ENCODE results near the gene SPAAR.

Gene SPAAR

GRCh38 chr9:35909274-35909673, at the start of gene SPAAR:
Gene SPAAR (plus strand): TSS chr9:35909490. CDS start chr9:35910464, 974 bp downstream.
- Histone ChIP-seq H3K4me1 (ENCODE audit: insufficient read depth, low read length) (peaks cover 23% of the 10 kb centered on the region), H3K27me3 (ENCODE audit: insufficient read depth, low read length) (no peaks in the 10 kb centered on the region), H3K36me3 (ENCODE audit: insufficient read depth, low read length) (no peaks in the 10 kb centered on the region), H2AFZ (ENCODE audit: low read depth, low read length) (peak within 1 kb of the TSS; percentile 44), H3K4me3 (ENCODE audit: low read length) (no peak within 1 kb of the TSS), H3K9me3 (ENCODE audit: low read length) (no peaks in the 10 kb centered on the region)

- Histone ChIP-seq H3K27me3 (ENCODE audit: insufficient read depth, low read length) (no peaks in the 10 kb centered on the region), H2AFZ (ENCODE audit: low read depth, low read length) (no peak overlapping the region), H3K36me3 (ENCODE audit: insufficient read depth, low read length) (peaks cover under 1% of the 10 kb centered on the region)
Measured at GRCh38 chr9:35859990-35860339, 49.3 kb upstream of the SPAAR start.

GRCh38 chr9:35861161-35861897, 48.0 kb upstream of the SPAAR start:
- H2AFZ ChIP-seq (ENCODE audit: low read depth, low read length) = no peak overlapping the region
- no peaks in the 10 kb centered on the region for H3K4me1 ChIP-seq (ENCODE audit: insufficient read depth, low read length)
- no peaks in the 10 kb centered on the region for H3K36me3 ChIP-seq (ENCODE audit: insufficient read depth, low read length)
- H3K27me3 ChIP-seq (ENCODE audit: insufficient read depth, low read length) = no peaks in the 10 kb centered on the region
- H3K9me3 ChIP-seq (ENCODE audit: low read length) = no peaks in the 10 kb centered on the region
- H3K4me3 ChIP-seq (ENCODE audit: low read length) = no peak overlapping the region

More at GRCh38 chr9:35859990-35860339, 49.3 kb upstream of the SPAAR start:
- Histone ChIP-seq H3K4me1 (ENCODE audit: insufficient read depth, low read length) (no peaks in the 10 kb centered on the region), H3K4me3 (ENCODE audit: low read length) (no peak overlapping the region), H3K9me3 (ENCODE audit: low read length) (no peaks in the 10 kb centered on the region)

- no peaks in the 10 kb centered on the region for H3K27me3 ChIP-seq (ENCODE audit: insufficient read depth, low read length)
- no peaks in the 10 kb centered on the region for H3K9me3 ChIP-seq (ENCODE audit: low read length)
- H3K36me3 ChIP-seq (ENCODE audit: insufficient read depth, low read length) = no peaks in the 10 kb centered on the region
- H3K4me1 ChIP-seq (ENCODE audit: insufficient read depth, low read length) = no peaks in the 10 kb centered on the region
- no peak overlapping the region for H2AFZ ChIP-seq (ENCODE audit: low read depth, low read length)
- H3K4me3 ChIP-seq (ENCODE audit: low read length) = no peak overlapping the region
Measured at GRCh38 chr9:35862328-35862727, 47.0 kb upstream of the SPAAR start.

- Histone ChIP-seq H3K4me3 (ENCODE audit: low read length) (no peak overlapping the region), H3K36me3 (ENCODE audit: insufficient read depth, low read length) (no peaks in the 10 kb centered on the region), H3K4me1 (ENCODE audit: insufficient read depth, low read length) (no peaks in the 10 kb centered on the region), H3K9me3 (ENCODE audit: low read length) (no peaks in the 10 kb centered on the region), H2AFZ (ENCODE audit: low read depth, low read length) (no peak overlapping the region), H3K27me3 (ENCODE audit: insufficient read depth, low read length) (no peaks in the 10 kb centered on the region)
Measured at GRCh38 chr9:35863583-35863982, 45.7 kb upstream of the SPAAR start.

GRCh38 chr9:35864695-35865255, 44.5 kb upstream of the SPAAR start:
- Histone ChIP-seq H3K4me1 (ENCODE audit: insufficient read depth, low read length) (no peaks in the 10 kb centered on the region), H3K27me3 (ENCODE audit: insufficient read depth, low read length) (no peaks in the 10 kb centered on the region), H3K4me3 (ENCODE audit: low read length) (no peak overlapping the region), H2AFZ (ENCODE audit: low read depth, low read length) (no peak overlapping the region), H3K36me3 (ENCODE audit: insufficient read depth, low read length) (no peaks in the 10 kb centered on the region), H3K9me3 (ENCODE audit: low read length) (no peaks in the 10 kb centered on the region)

GRCh38 chr9:35867538-35867937, 41.8 kb upstream of the SPAAR start:
- Histone ChIP-seq H2AFZ (ENCODE audit: low read depth, low read length) (no peak overlapping the region), H3K4me3 (ENCODE audit: low read length) (no peak overlapping the region), H3K27me3 (ENCODE audit: insufficient read depth, low read length) (no peaks in the 10 kb centered on the region), H3K9me3 (ENCODE audit: low read length) (no peaks in the 10 kb centered on the region), H3K36me3 (ENCODE audit: insufficient read depth, low read length) (no peaks in the 10 kb centered on the region), H3K4me1 (ENCODE audit: insufficient read depth, low read length) (no peaks in the 10 kb centered on the region)

- Histone ChIP-seq H3K36me3 (ENCODE audit: insufficient read depth, low read length) (no peaks in the 10 kb centered on the region), H3K9me3 (ENCODE audit: low read length) (no peaks in the 10 kb centered on the region), H3K4me1 (ENCODE audit: insufficient read depth, low read length) (no peaks in the 10 kb centered on the region), H2AFZ (ENCODE audit: low read depth, low read length) (no peak overlapping the region), H3K27me3 (ENCODE audit: insufficient read depth, low read length) (no peaks in the 10 kb centered on the region), H3K4me3 (ENCODE audit: low read length) (no peak overlapping the region)
Measured at GRCh38 chr9:35868933-35869332, 40.4 kb upstream of the SPAAR start.

- Histone ChIP-seq H2AFZ (ENCODE audit: low read depth, low read length) (no peak overlapping the region), H3K4me3 (ENCODE audit: low read length) (no peak overlapping the region), H3K4me1 (ENCODE audit: insufficient read depth, low read length) (no peaks in the 10 kb centered on the region), H3K9me3 (ENCODE audit: low read length) (no peaks in the 10 kb centered on the region), H3K27me3 (ENCODE audit: insufficient read depth, low read length) (no peaks in the 10 kb centered on the region), H3K36me3 (ENCODE audit: insufficient read depth, low read length) (no peaks in the 10 kb centered on the region)
Measured at GRCh38 chr9:35869621-35870216, 39.6 kb upstream of the SPAAR start.

GRCh38 chr9:35870351-35870923, 38.9 kb upstream of the SPAAR start, which contains the start of gene OR13J1:
Gene OR13J1 (minus strand): TSS chr9:35870401. CDS start chr9:35870401, 0 bp downstream.
- H3K9me3 ChIP-seq (ENCODE audit: low read length) = peaks cover under 1% of the 10 kb centered on the region
- no peaks in the 10 kb centered on the region for H3K36me3 ChIP-seq (ENCODE audit: insufficient read depth, low read length)
- H2AFZ ChIP-seq (ENCODE audit: low read depth, low read length) = no peak within 1 kb of the TSS
- no peaks in the 10 kb centered on the region for H3K4me1 ChIP-seq (ENCODE audit: insufficient read depth, low read length)
- no peak within 1 kb of the TSS for H3K4me3 ChIP-seq (ENCODE audit: low read length)
- no peaks in the 10 kb centered on the region for H3K27me3 ChIP-seq (ENCODE audit: insufficient read depth, low read length)

GRCh38 chr9:35871545-35871944, 37.7 kb upstream of the SPAAR start:
- H3K4me1 ChIP-seq (ENCODE audit: insufficient read depth, low read length) = no peaks in the 10 kb centered on the region
- no peaks in the 10 kb centered on the region for H3K36me3 ChIP-seq (ENCODE audit: insufficient read depth, low read length)
- no peaks in the 10 kb centered on the region for H3K27me3 ChIP-seq (ENCODE audit: insufficient read depth, low read length)
- H3K9me3 ChIP-seq (ENCODE audit: low read length) = peaks cover 3% of the 10 kb centered on the region
- no peak overlapping the region for H3K4me3 ChIP-seq (ENCODE audit: low read length)
- H2AFZ ChIP-seq (ENCODE audit: low read depth, low read length) = no peak overlapping the region

- Histone ChIP-seq H3K4me3 (ENCODE audit: low read length) (no peak overlapping the region), H2AFZ (ENCODE audit: low read depth, low read length) (no peak overlapping the region), H3K36me3 (ENCODE audit: insufficient read depth, low read length) (no peaks in the 10 kb centered on the region), H3K4me1 (ENCODE audit: insufficient read depth, low read length) (no peaks in the 10 kb centered on the region), H3K9me3 (ENCODE audit: low read length) (peaks cover 3% of the 10 kb centered on the region), H3K27me3 (ENCODE audit: insufficient read depth, low read length) (no peaks in the 10 kb centered on the region)
Measured at GRCh38 chr9:35872505-35872904, 36.8 kb upstream of the SPAAR start.

- no peaks in the 10 kb centered on the region for H3K4me1 ChIP-seq (ENCODE audit: insufficient read depth, low read length)
- no peak overlapping the region for H2AFZ ChIP-seq (ENCODE audit: low read depth, low read length)
- no peaks in the 10 kb centered on the region for H3K36me3 ChIP-seq (ENCODE audit: insufficient read depth, low read length)
- H3K4me3 ChIP-seq (ENCODE audit: low read length) = no peak overlapping the region
- no peaks in the 10 kb centered on the region for H3K27me3 ChIP-seq (ENCODE audit: insufficient read depth, low read length)
- H3K9me3 ChIP-seq (ENCODE audit: low read length) = no peaks in the 10 kb centered on the region
Measured at GRCh38 chr9:35882263-35882848, 26.9 kb upstream of the SPAAR start.
